GM13976 (cell line): ENCODE results near the gene GNS.

Experiments
- DNase-seq: peaks from one replicate; pipeline ENCODE4 v3.0.0; 2012; ENCODE audit warnings: low spot score
- CTCF ChIP-seq: IDR thresholded peaks from 2 replicates; pipeline ENCODE4 v1.5.1; 2012; ENCODE audit warnings: borderline replicate concordance, mild to moderate bottlenecking; ENCODE audit not compliant: insufficient read depth; ENCODE audit errors: extremely low read depth, missing control alignments, control extremely low read depth
- in situ Hi-C: fragments of 300-500 bp; cut with MboI; formaldehyde crosslinking; loops from one replicate; pipeline ENCODE4 v1.12.0; 2022; ENCODE audit warnings: low sequenced_read_pairs, mixed read lengths, inconsistent platforms; ENCODE audit not compliant: unreplicated experiment

GNS gene

GRCh38 chr12:64699504-64700115 lies 59.6 kb downstream of the GNS start:
- no peak for DNase-seq
- in situ Hi-C loops, result loop anchor here (5.0 kb wide), 1 partner anchor 152 kb away; no protein-coding TSS in a partner anchor

GRCh38 chr12:64696080-64696741 lies 63.0 kb downstream of the GNS start:
- no peak for DNase-seq
- in situ Hi-C loops, result loop anchor here (5.0 kb wide), 1 partner anchor 149 kb away; no protein-coding TSS in a partner anchor
- TF ChIP-seq CTCF, result no peak

More at GRCh38 chr12:64699504-64700115, 59.6 kb downstream of the GNS start:
- no peak for TF ChIP-seq CTCF

- no peak for TF ChIP-seq CTCF
- in situ Hi-C loops, result loop anchor here (5.0 kb wide), 1 partner anchor 148 kb away; no protein-coding TSS in a partner anchor
- DNase-seq, result no peak
These were observed 63.7 kb downstream of the GNS start for GRCh38 chr12:64695550-64695949.

GRCh38 chr12:64694130-64695040 lies 64.8 kb downstream of the GNS start:
- DNase-seq, result no peak
- in situ Hi-C loops, result loop anchor here (5.0 kb wide), 1 partner anchor 147 kb away; no protein-coding TSS in a partner anchor
- TF ChIP-seq CTCF, result no peak

DNA sequence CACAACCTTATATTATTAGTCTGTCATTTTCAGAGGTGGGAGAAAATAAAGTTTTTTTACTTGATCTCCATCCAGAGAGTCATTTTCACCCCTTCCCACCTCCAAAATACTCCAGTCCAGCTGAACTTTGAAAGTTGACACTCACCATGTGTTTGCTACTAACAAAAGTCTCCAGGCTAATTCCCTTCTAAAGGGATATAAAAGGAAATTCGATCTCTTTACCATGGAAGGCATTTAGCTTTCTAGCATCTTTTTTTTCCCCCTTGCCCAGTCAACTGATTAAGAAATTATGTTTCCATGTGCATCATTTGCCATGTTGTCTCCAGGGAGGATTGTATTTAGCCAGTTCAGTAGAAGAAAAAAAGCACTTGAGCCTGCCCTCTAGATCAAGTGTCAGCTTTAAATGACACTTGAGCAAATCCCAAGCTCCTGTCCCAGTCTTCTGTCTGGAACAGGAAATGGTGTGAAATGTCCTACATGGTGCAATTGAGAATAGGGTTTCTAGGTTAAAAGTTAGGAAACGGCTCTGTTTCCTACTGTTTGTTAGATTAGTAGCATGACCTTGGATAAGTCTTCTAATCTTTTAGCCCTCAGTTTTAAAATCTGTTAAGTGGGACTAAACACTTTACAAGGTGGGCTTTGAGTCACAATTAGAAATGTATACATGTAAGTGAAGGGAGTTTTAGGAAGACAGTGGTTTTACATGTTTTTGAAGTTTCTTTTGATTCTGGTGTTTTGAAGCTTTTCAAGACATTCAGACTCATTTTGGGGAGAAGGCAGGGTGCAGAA lies 67.2 kb downstream of the GNS start:
- no peak for DNase-seq
- TF ChIP-seq CTCF, result no peak
- in situ Hi-C loops, result no loop called here
